HEK293 (cell line): ENCODE results near the gene POLR1H.

Experiments used
- CTCF ChIA-PET: fragments of 350-600 bp; formaldehyde crosslinking; extraction: SDS; loops from one replicate; lab custom pipeline; 2021; ENCODE audit warnings: antibody characterized with exemption; lab: Yijun Ruan, JAX
- POLR2A ChIA-PET: fragments of 300-600 bp; formaldehyde crosslinking; extraction: SDS; loops from one replicate; lab custom pipeline; 2020; ENCODE audit warnings: antibody characterized with exemption, inconsistent platforms; lab: Yijun Ruan, JAX
- H3K27ac ChIP-seq: fragments of 200-500 bp; sonication (Bioruptor generic); 2 replicates; pipeline ENCODE4 v1.5.1; 2014; ENCODE audit warnings: low read depth, low read length, control low read depth, inconsistent platforms; ENCODE audit errors: extremely low read depth
- H3K36me3 ChIP-seq, 2 experiments: fragments of 200-500 bp in 1 of 2; sonication (Bioruptor generic) in 1 of 2; 1 replicate in 1 of 2; 2 replicates in 1 of 2; pipeline ENCODE4 v1.5.1; 2014 to 2017; ENCODE audit warnings: inconsistent platforms in 2 of 2, low read length in 2 of 2; ENCODE audit not compliant: control insufficient read depth in 2 of 2, insufficient read depth in 1 of 2
- H3K4me1 ChIP-seq: fragments of 200-500 bp; sonication (Bioruptor generic); 2 replicates; pipeline ENCODE4 v1.5.1; 2014; ENCODE audit warnings: mild to moderate bottlenecking, low read length, inconsistent platforms; ENCODE audit not compliant: control insufficient read depth, insufficient read depth
- H3K4me3 ChIP-seq: 2 replicates; pipeline ENCODE4 v1.5.1; 2011; ENCODE audit warnings: low read depth, mild to moderate bottlenecking, control low read depth, low read length, moderate library complexity
- H3K9me3 ChIP-seq: fragments of 200-500 bp; sonication (Bioruptor generic); 2 replicates; pipeline ENCODE4 v1.5.1; 2014; ENCODE audit warnings: low read depth, low read length, inconsistent platforms; ENCODE audit not compliant: control insufficient read depth, insufficient read depth
- PRDM1 ChIP-seq: fragments of 450-650 bp; formaldehyde crosslinking; IDR thresholded peaks from 2 replicates; pipeline ENCODE4; 2016; ENCODE audit warnings: missing biosample characterization, missing genetic modification characterization
- WT1 ChIP-seq: fragments of 450-650 bp; formaldehyde crosslinking; IDR thresholded peaks from 2 replicates; pipeline ENCODE4 v1.5.1; 2016; ENCODE audit warnings: missing biosample characterization, missing genetic modification characterization
- ZNF133 ChIP-seq: fragments of 450-650 bp; formaldehyde crosslinking; IDR thresholded peaks from 2 replicates; pipeline ENCODE4 v1.5.1; 2016; ENCODE audit warnings: missing biosample characterization, missing genetic modification characterization
- ZNF175 ChIP-seq: fragments of 450-650 bp; formaldehyde crosslinking; IDR thresholded peaks from 2 replicates; pipeline ENCODE4 v1.5.1; 2016; ENCODE audit warnings: missing biosample characterization, missing genetic modification characterization
- ZNF335 ChIP-seq: fragments of 450-650 bp; formaldehyde crosslinking; conservative IDR thresholded peaks from 2 replicates; pipeline ENCODE4 v1.5.1; 2016; ENCODE audit warnings: missing biosample characterization, missing genetic modification characterization
- ZNF341 ChIP-seq: fragments of 450-650 bp; formaldehyde crosslinking; IDR thresholded peaks from 2 replicates; pipeline ENCODE4; 2016; ENCODE audit warnings: low read depth, missing biosample characterization, missing genetic modification characterization
- ZNF37A ChIP-seq: fragments of 450-650 bp; IDR thresholded peaks from 2 replicates; pipeline ENCODE4 v1.5.1; 2018; ENCODE audit warnings: missing biosample characterization, missing genetic modification characterization
- ZNF473 ChIP-seq: fragments of 450-650 bp; formaldehyde crosslinking; IDR thresholded peaks from 2 replicates; pipeline ENCODE4 v1.5.1; 2017; ENCODE audit warnings: missing biosample characterization, missing genetic modification characterization
- ZNF530 ChIP-seq: fragments of 450-650 bp; formaldehyde crosslinking; IDR thresholded peaks from 2 replicates; pipeline ENCODE4 v1.5.1; 2016; ENCODE audit warnings: low read depth, missing biosample characterization, missing genetic modification characterization
- TF ChIP-seq, protein P1 (sequence below): fragments of 450-650 bp; formaldehyde crosslinking; IDR thresholded peaks from 2 replicates; pipeline ENCODE4 v1.5.1; 2016; ENCODE audit warnings: missing biosample characterization, missing genetic modification characterization, low read depth
- TF ChIP-seq, protein P2 (sequence below): fragments of 450-650 bp; formaldehyde crosslinking; IDR thresholded peaks from 2 replicates; pipeline ENCODE4 v1.5.1; 2016; ENCODE audit warnings: missing biosample characterization, missing genetic modification characterization

POLR1H gene

DNA sequence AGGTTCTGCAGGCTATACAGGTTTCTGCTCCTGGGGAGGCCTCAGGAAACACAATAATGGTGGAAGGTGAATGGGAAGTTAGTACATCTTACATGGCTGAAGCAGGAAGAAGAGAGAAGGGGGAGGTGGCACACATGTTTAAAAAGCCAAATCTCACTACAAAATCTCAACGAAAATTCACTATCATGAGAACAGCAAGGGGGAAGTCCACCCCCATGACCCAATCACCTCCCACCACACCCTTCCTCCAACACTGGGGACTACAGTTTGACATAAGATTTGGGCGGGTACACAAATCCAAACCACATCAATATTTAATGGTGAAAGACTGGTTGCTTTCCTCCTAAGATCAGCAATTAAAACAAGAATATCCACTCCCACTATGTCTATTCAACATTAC is 13.8 kb upstream of the POLR1H start:
- CTCF ChIA-PET, result interaction anchor here (1.2 to 1.4 kb wide), 2 partner anchors 10 to 84 kb away, joined by 5 to 9 read pairs; no protein-coding TSS in a partner anchor
- Histone ChIP-seq H3K9me3 (no peaks in the 10 kb centered on the region), H3K4me3 (no peak overlapping the region), H3K4me1 (peaks cover 6% of the 10 kb centered on the region), H3K27ac (no peak overlapping the region), H3K36me3 (no peaks in the 10 kb centered on the region)
- POLR2A ChIA-PET, result interaction anchor here (2.0 kb wide), 1 partner anchor 14 kb away, joined by 6 read pairs; the partner anchor contains the start of gene POLR1H
- peak; percentile 71 for TF ChIP-seq ZNF341 (tag by site-specific recombination)
- TF ChIP-seq ZNF175 (tag by site-specific recombination), result no peak

DNA sequence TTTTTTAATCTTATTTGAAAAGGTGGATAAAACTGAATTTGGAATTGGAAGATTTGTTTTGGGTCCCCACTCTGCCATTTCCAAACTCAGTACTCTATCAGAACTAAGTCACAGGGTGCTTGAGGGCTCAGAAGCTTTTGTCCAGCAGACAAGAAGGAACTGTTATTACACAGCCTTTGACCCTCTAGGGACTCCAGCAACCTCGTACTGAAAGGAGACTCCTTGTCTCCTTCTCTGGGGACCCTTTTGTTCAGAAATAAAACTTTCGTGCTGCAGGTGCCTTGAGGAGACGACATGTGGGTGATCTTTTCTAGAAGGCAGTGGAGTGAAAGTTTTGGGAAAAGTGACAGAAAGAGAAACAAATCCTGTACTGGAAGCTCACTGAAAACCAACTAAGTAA is 7.4 kb upstream of the POLR1H start:
- H3K9me3 ChIP-seq, result no peaks in the 10 kb centered on the region
- CTCF ChIA-PET, result no interaction called here

DNA sequence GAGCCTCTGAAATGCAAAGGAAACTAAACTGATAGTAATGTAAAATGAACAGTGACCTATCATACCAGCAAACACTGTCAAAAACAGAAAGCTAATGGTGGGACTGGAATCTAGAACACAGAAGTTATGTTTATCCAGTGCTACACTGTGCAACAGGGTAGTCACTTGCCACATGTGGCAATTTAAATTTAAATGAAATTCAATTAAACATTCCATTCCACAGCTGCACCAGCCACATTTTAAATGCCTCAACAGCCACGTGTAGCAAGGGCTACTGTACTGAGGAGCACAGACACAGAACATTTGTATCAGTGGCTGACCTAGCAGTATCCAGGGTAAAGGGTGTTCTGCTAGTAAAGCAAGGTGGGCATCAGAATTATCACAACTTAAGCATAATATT is 5.6 kb upstream of the POLR1H start:
- Histone ChIP-seq H3K36me3 (peaks cover 12 to 44% of the 10 kb centered on the region in 2 experiments; a peak in 2 of 3 replicates), H3K9me3 (no peaks in the 10 kb centered on the region)
- TF ChIP-seq ZNF530 (tag by site-specific recombination), result no peak
- TF ChIP-seq WT1 (tag by site-specific recombination), result no peak
- TF ChIP-seq, protein P1, sequence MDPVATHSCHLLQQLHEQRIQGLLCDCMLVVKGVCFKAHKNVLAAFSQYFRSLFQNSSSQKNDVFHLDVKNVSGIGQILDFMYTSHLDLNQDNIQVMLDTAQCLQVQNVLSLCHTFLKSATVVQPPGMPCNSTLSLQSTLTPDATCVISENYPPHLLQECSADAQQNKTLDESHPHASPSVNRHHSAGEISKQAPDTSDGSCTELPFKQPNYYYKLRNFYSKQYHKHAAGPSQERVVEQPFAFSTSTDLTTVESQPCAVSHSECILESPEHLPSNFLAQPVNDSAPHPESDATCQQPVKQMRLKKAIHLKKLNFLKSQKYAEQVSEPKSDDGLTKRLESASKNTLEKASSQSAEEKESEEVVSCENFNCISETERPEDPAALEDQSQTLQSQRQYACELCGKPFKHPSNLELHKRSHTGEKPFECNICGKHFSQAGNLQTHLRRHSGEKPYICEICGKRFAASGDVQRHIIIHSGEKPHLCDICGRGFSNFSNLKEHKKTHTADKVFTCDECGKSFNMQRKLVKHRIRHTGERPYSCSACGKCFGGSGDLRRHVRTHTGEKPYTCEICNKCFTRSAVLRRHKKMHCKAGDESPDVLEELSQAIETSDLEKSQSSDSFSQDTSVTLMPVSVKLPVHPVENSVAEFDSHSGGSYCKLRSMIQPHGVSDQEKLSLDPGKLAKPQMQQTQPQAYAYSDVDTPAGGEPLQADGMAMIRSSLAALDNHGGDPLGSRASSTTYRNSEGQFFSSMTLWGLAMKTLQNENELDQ (tag by site-specific recombination), result no peak
- TF ChIP-seq, protein P2, sequence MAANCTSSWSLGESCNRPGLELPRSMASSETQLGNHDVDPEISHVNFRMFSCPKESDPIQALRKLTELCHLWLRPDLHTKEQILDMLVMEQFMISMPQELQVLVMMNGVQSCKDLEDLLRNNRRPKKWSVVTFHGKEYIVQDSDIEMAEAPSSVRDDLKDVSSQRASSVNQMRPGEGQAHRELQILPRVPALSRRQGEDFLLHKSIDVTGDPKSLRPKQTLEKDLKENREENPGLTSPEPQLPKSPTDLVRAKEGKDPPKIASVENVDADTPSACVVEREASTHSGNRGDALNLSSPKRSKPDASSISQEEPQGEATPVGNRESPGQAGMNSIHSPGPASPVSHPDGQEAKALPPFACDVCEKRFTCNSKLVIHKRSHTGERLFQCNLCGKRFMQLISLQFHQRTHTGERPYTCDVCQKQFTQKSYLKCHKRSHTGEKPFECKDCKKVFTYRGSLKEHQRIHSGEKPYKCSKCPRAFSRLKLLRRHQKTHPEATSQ (tag by site-specific recombination), result no peak
- TF ChIP-seq, all 188 proteins: peak for 0
- Histone ChIP-seq H3K4me3 (no peak overlapping the region), H3K27ac (no peak overlapping the region), H3K4me1 (no peaks in the 10 kb centered on the region)
- CTCF ChIA-PET, result interaction anchor here (1.2 kb wide), 1 partner anchor 76 kb away, joined by 3 read pairs; no protein-coding TSS in a partner anchor
- POLR2A ChIA-PET, result no interaction called here

More for the DNA sequence above, 7.4 kb upstream of the POLR1H start:
- H3K4me1 ChIP-seq, result no peaks in the 10 kb centered on the region
- H3K27ac ChIP-seq, result no peak overlapping the region
- no peak overlapping the region for H3K4me3 ChIP-seq
- POLR2A ChIA-PET, result interaction anchor here (2.4 kb wide), 1 partner anchor 7 kb away, joined by 23 read pairs; the partner anchor contains the start of gene POLR1H
- 0 out of 2 replicates have a peak, but pooled peaks have one; percentile 42 for TF ChIP-seq PRDM1
- TF ChIP-seq ZNF473 (tag by site-specific recombination), result no peak
- H3K36me3 ChIP-seq, result peaks cover 12 to 44% of the 10 kb centered on the region in 2 experiments; a peak in 2 of 3 replicates

DNA sequence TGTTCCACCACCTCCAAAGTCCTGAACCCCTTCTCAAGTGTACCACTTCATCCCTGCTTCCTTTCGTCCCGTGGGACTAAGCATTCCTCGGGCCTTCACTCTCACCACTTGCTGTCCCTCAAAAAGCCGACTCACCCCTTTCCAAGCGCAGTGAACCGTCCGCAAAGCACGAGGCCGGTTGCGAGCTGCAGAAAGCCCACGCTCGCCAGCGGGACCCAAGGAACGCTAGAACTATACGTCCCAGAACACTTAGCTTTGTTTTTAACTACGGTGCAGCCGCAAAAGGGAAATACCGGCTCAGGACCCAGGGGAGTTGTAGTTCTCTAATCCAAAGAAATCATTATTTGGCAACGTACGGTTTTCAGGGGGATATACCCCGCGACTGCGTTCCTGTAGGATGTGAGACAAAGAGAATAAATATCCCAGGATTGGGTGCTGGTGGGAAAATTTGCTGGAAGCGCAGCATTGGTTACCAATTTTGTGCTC is 416 bp upstream of the POLR1H start:
- ChIA-PET CTCF (interaction anchor here (0.8 to 2.0 kb wide), 8 partner anchors 9 to 514 kb away, joined by 3 to 9 read pairs (median 4); no protein-coding TSS in a partner anchor), POLR2A (interaction anchor here (0.6 to 3.4 kb wide), 18 partner anchors 8 to 1165 kb away, joined by 3 to 36 read pairs (median 6); partner anchors contain the start of gene TRIM39)
- H3K27ac ChIP-seq, result peak overlapping the region; percentile 33; the same call in 1 of the 2 replicates
- 0 out of 2 replicates have a peak, but pooled peaks have one; percentile 13 for TF ChIP-seq ZNF133 (tag by site-specific recombination)
- TF ChIP-seq PRDM1, result peak; percentile 4; the same call in 1 of the 2 replicates
- no peak for TF ChIP-seq ZNF530 (tag by site-specific recombination)
- TF ChIP-seq ZNF37A, result no peak
- peak; percentile 34 for TF ChIP-seq ZNF335 (tag by site-specific recombination)
- no peaks in the 10 kb centered on the region for H3K9me3 ChIP-seq
- peak overlapping the region; percentile 75 for H3K4me3 ChIP-seq
- peaks cover under 1% of the 10 kb centered on the region; the same call in 1 of the 2 replicates for H3K4me1 ChIP-seq
- H3K36me3 ChIP-seq, result peaks cover 30 to 48% of the 10 kb centered on the region in 2 experiments; a peak in 2 of 3 replicates
